ENCODE data around the gene PFKFB2. TPM values are rescaled to one million over a fixed set of nuclear protein-coding genes. Genes with fewer than 3 reads are reported as not detected.

Gene PFKFB2
- polyA plus RNA-seq, 1 donor from 2014 or later = 9.8 TPM

DNA sequence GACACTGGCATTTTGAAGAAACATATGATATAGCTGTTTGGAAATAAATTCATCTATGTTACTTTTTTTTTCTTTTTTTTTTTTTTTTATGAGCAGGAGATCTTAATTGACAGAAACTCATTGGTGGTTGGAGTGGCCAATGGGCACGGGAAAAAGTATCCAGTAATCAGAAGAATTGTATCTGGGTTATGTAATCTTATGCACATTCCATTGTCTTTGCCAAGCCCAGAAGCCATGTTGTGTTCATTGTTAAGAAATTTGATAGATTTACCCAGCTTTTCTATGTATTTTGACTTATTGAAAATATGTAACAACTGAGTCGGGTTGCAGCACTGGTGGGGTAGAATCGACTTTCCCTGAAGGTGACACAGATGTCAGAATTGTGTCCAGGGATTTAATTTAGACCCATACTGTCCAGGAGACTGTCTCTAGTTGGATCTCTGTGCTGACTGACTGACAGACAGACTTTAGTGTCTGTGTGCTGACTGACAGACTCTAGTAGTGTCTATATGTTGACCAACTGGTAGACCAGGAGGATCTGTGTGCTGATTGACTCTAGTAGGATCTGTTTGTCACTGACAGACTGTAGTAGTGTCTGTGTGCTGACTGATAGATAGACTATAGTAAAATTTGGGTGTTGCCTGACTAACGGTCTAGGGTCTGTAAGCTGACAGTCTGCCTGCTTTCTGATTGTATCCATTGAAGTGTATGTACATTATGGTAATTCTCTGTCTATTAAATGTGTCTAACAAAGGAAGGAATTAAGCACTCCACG is 23.3 kb downstream of the PFKFB2 start:
- Histone ChIP-seq H3K79me2 (replicated peaks; ENCODE audit: insufficient read depth, low read length) (no peaks in the 10 kb centered on the region), H3K9me3 (ENCODE audit: low read length) (no peaks in the 10 kb centered on the region), H3F3A (ENCODE audit: insufficient read depth, low read length, poor library complexity, severe bottlenecking) (no peaks in the 10 kb centered on the region), H3K9me2 (ENCODE audit: insufficient read depth, low read length) (no peaks in the 10 kb centered on the region), H3K27me3 (ENCODE audit: insufficient read depth, low read depth, low read length) (no peaks in the 10 kb centered on the region), H3K4me3 (ENCODE audit: low read length) (no peak overlapping the region), H3K27ac (ENCODE audit: low read length) (no peak overlapping the region), H4K20me1 (ENCODE audit: insufficient read depth) (no peaks in the 10 kb centered on the region), H2AFZ (ENCODE audit: low read depth, low read length) (no peak overlapping the region), H3K9ac (ENCODE audit: low read length) (no peak overlapping the region), H3K36me3 (ENCODE audit: insufficient read depth, low read length) (no peaks in the 10 kb centered on the region), H3K4me2 (ENCODE audit: low read length) (no peak overlapping the region)
- TF ChIP-seq, protein P1, sequence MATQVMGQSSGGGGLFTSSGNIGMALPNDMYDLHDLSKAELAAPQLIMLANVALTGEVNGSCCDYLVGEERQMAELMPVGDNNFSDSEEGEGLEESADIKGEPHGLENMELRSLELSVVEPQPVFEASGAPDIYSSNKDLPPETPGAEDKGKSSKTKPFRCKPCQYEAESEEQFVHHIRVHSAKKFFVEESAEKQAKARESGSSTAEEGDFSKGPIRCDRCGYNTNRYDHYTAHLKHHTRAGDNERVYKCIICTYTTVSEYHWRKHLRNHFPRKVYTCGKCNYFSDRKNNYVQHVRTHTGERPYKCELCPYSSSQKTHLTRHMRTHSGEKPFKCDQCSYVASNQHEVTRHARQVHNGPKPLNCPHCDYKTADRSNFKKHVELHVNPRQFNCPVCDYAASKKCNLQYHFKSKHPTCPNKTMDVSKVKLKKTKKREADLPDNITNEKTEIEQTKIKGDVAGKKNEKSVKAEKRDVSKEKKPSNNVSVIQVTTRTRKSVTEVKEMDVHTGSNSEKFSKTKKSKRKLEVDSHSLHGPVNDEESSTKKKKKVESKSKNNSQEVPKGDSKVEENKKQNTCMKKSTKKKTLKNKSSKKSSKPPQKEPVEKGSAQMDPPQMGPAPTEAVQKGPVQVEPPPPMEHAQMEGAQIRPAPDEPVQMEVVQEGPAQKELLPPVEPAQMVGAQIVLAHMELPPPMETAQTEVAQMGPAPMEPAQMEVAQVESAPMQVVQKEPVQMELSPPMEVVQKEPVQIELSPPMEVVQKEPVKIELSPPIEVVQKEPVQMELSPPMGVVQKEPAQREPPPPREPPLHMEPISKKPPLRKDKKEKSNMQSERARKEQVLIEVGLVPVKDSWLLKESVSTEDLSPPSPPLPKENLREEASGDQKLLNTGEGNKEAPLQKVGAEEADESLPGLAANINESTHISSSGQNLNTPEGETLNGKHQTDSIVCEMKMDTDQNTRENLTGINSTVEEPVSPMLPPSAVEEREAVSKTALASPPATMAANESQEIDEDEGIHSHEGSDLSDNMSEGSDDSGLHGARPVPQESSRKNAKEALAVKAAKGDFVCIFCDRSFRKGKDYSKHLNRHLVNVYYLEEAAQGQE (IDR thresholded peaks at IDR 0.05; ENCODE audit: borderline replicate concordance) = no peak
- TF ChIP-seq, protein P2, sequence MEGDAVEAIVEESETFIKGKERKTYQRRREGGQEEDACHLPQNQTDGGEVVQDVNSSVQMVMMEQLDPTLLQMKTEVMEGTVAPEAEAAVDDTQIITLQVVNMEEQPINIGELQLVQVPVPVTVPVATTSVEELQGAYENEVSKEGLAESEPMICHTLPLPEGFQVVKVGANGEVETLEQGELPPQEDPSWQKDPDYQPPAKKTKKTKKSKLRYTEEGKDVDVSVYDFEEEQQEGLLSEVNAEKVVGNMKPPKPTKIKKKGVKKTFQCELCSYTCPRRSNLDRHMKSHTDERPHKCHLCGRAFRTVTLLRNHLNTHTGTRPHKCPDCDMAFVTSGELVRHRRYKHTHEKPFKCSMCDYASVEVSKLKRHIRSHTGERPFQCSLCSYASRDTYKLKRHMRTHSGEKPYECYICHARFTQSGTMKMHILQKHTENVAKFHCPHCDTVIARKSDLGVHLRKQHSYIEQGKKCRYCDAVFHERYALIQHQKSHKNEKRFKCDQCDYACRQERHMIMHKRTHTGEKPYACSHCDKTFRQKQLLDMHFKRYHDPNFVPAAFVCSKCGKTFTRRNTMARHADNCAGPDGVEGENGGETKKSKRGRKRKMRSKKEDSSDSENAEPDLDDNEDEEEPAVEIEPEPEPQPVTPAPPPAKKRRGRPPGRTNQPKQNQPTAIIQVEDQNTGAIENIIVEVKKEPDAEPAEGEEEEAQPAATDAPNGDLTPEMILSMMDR (IDR thresholded peaks at IDR 0.05; ENCODE audit: poor library complexity, severe bottlenecking) = no peak
- TF ChIP-seq MXI1 (conservative IDR thresholded peaks at IDR 0.05; ENCODE audit: poor library complexity, severe bottlenecking) = no peak

DNA sequence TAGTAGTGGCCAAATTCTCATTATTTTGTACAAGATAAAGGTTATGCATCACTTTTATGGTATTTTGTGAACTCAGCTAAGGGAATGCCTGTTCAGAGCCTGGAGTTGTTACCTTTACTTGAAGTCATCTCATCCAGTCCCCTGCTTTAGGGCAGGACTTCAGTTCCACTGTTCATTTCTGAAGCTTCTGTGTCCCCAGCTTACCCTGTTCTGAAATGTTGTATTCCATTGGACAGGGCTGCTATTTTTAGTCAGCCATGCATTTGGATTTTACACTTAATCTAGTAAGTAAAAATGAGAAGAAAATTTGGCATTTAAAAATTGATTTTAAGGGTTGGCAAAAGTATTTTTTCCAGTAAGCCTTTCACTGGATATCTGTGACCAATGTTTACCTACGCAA is 23.9 kb downstream of the PFKFB2 start:
- no peaks in the 10 kb centered on the region for H3K9me3 ChIP-seq (ENCODE audit: low read length)

More for the DNA sequence above, 23.9 kb downstream of the PFKFB2 start:
- Histone ChIP-seq H4K20me1 (ENCODE audit: insufficient read depth) (no peaks in the 10 kb centered on the region), H3K27me3 (ENCODE audit: insufficient read depth, low read depth, low read length) (no peaks in the 10 kb centered on the region), H3K36me3 (ENCODE audit: insufficient read depth, low read length) (no peaks in the 10 kb centered on the region), H2AFZ (ENCODE audit: low read depth, low read length) (no peak overlapping the region), H3K9ac (ENCODE audit: low read length) (no peak overlapping the region), H3F3A (ENCODE audit: insufficient read depth, low read length, poor library complexity, severe bottlenecking) (no peaks in the 10 kb centered on the region), H3K4me3 (ENCODE audit: low read length) (no peak overlapping the region), H3K79me2 (replicated peaks; ENCODE audit: insufficient read depth, low read length) (no peaks in the 10 kb centered on the region), H3K27ac (ENCODE audit: low read length) (no peak overlapping the region), H3K9me2 (ENCODE audit: insufficient read depth, low read length) (no peaks in the 10 kb centered on the region), H3K4me2 (ENCODE audit: low read length) (no peak overlapping the region)
- TF ChIP-seq, protein P1 (IDR thresholded peaks at IDR 0.05; ENCODE audit: borderline replicate concordance) = no peak
- TF ChIP-seq RAD21 (conservative IDR thresholded peaks at IDR 0.05) = no peak
- no peak for TF ChIP-seq EZH2 (IDR thresholded peaks at IDR 0.05; ENCODE audit: borderline replicate concordance, insufficient read depth, low read length, poor library complexity, severe bottlenecking)
- TF ChIP-seq EP300 (conservative IDR thresholded peaks at IDR 0.05; ENCODE audit: poor library complexity, severe bottlenecking) = no peak
- no peak for TF ChIP-seq SMC3 (conservative IDR thresholded peaks at IDR 0.05; ENCODE audit: poor library complexity)
- TF ChIP-seq, protein P2 (IDR thresholded peaks at IDR 0.05; ENCODE audit: poor library complexity, severe bottlenecking) = no peak
